GM06990 (cell line): ENCODE results near the gene AFF2.
"Not testable (repeated sequence)": the region's sequence is repeated elsewhere in the genome, so short reads cannot be mapped to it uniquely, and the experiment has no call there.

Experiments
- DNase-seq: peaks from one replicate; pipeline ENCODE4 v3.0.0-alpha.2; 2011; ENCODE audit not compliant: insufficient read length; ENCODE audit errors: extremely low read depth
- H3K27me3 ChIP-seq: replicated peaks from 2 replicates; pipeline ENCODE4 v1.6.0; 2011; ENCODE audit warnings: low read length; ENCODE audit not compliant: control insufficient read depth, insufficient read depth
- H3K36me3 ChIP-seq: 2 replicates; pipeline ENCODE4 v1.5.1; 2011; ENCODE audit warnings: low read length; ENCODE audit not compliant: control insufficient read depth, insufficient read depth
- H3K4me3 ChIP-seq: replicated peaks from 2 replicates; pipeline ENCODE4 v1.5.1; 2011; ENCODE audit warnings: low read depth, mild to moderate bottlenecking, control low read depth, low read length
- CTCF ChIP-seq: IDR thresholded peaks from 2 replicates; pipeline ENCODE4 v1.5.1; 2011; ENCODE audit warnings: low read length, control low read depth, mild to moderate bottlenecking, inconsistent platforms; ENCODE audit not compliant: insufficient read depth, poor library complexity, severe bottlenecking

Gene AFF2

GRCh38 chrX:148659481-148659880 lies 159.1 kb downstream of the AFF2 start:
- Histone ChIP-seq H3K4me3 (no peak overlapping the region), H3K36me3 (no peaks in the 10 kb centered on the region), H3K27me3 (no peaks in the 10 kb centered on the region)
- TF ChIP-seq CTCF, result no peak
- no peak for DNase-seq

- Histone ChIP-seq H3K36me3 (no peaks in the 10 kb centered on the region), H3K27me3 (no peaks in the 10 kb centered on the region), H3K4me3 (no peak overlapping the region)
- DNase-seq, result no peak
- no peak for TF ChIP-seq CTCF
Measured at GRCh38 chrX:148661035-148661434, 160.6 kb downstream of the AFF2 start.

GRCh38 chrX:148662014-148662413 lies 161.6 kb downstream of the AFF2 start:
- DNase-seq, result no peak
- H3K36me3 ChIP-seq, result no peaks in the 10 kb centered on the region
- H3K4me3 ChIP-seq, result no peak overlapping the region
- H3K27me3 ChIP-seq, result no peaks in the 10 kb centered on the region
- no peak for TF ChIP-seq CTCF

- TF ChIP-seq CTCF, result no peak
- H3K36me3 ChIP-seq, result no peaks in the 10 kb centered on the region
Measured at GRCh38 chrX:148664171-148664570, 163.8 kb downstream of the AFF2 start.

GRCh38 chrX:148664995-148665394 lies 164.6 kb downstream of the AFF2 start:
- no peak for TF ChIP-seq CTCF
- Histone ChIP-seq H3K27me3 (no peaks in the 10 kb centered on the region), H3K4me3 (no peak overlapping the region), H3K36me3 (no peaks in the 10 kb centered on the region)
- DNase-seq, result no peak

More at GRCh38 chrX:148664171-148664570, 163.8 kb downstream of the AFF2 start:
- DNase-seq, result no peak
- Histone ChIP-seq H3K4me3 (no peak overlapping the region), H3K27me3 (no peaks in the 10 kb centered on the region)

GRCh38 chrX:148669175-148669574 lies 168.8 kb downstream of the AFF2 start:
- H3K4me3 ChIP-seq, DNase-seq, H3K27me3 ChIP-seq, H3K36me3 ChIP-seq: not testable (repeated sequence)
